CD4-positive, alpha-beta T cell treated with Interleukin-17A for 1 hour (primary cell): ENCODE results near the gene KRT77.

Experiments used
- DNase-seq: peaks from one replicate; pipeline ENCODE4 v3.0.0-alpha.2; 2020

The KRT77 gene

GRCh38 chr12:52650520-52651081, 52.7 kb downstream of the KRT77 start:
- no peak for DNase-seq

DNA sequence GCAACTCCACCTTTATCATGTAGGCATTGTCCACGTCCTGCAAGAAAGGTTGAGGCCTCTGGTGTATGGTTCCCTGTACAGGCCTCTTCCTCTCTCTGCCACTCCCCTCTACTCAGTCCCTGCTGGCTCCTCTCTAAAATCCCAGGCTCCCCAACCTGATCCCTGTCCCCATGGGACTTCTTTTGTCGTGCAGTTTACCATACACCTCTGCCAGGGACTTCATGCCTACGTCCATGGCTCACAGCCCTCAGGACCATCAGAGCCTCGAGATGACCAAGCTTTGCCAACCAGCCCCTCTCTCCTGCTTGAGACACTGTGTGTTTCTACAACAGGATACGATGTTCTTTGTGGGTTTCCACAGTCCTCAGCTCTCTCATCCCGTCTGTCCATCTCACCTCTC, 54.3 kb downstream of the KRT77 start:
- DNase-seq = no peak

DNA sequence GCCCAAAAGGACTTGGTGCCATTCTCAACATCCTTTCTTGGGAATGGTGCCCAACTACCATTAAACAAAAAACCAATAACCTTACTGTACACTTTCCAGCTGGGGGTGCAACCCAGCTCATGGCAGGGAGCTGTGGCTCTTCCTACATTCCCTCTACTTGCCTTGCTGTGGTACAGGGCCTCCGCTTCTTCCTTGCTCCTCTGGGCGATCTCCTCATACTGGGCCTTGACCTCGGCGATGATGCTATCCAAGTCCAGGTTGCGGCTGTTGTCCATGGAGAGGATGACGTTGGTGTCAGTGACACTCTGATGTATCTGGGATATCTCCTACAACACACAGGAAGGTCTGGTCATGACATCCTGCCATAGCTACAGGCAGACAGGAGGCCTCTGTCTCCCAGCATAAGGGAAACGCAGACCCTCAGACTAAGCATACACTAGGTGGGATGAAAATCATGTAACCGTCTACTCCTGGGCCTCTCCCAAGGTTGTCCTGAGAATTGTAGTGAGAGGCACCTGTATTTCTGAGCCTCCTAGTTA, 55.2 kb downstream of the KRT77 start:
- DNase-seq = no peak

DNA sequence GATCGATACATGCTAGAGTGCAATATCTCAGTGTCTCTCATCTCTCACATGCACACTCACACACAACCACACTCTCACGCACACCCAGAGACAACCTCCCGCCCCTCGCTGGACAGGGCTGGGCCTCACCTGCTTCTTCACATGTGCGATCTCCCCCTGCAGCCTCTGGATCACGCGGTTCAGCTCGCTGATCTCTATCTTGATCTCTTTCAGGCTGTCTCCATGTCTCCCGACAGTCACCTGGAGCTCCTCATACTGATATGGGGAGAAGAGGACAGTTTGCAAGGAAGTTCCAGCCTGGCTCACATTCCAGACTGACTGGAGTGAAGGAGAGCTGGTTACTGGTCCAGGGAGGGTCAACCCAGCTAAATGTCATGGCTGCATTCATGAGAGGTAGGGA, 55.7 kb downstream of the KRT77 start:
- no peak for DNase-seq

DNA sequence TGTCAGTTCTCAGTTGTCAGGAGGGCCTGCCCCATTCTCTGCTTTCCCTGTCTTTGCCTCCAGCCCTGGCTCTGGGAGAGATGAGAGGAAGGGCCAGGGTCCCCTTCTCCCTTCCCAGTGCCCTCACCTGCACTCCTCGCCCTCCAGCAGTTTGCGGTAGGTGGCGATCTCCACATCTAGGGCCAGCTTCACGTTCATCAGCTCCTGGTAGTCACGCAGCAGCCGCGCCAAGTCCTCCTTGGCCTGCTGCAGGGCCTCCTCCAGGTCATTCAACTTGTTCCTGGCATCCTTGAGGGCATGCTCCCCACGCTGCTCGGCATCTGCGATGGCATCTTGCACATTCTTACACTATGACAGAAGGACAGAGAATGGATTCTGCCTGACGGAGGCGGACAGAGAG, 56.7 kb downstream of the KRT77 start:
- DNase-seq = no peak

- no peak for DNase-seq
These were observed 57.3 kb downstream of the KRT77 start for GRCh38 chr12:52645982-52646381.

DNA sequence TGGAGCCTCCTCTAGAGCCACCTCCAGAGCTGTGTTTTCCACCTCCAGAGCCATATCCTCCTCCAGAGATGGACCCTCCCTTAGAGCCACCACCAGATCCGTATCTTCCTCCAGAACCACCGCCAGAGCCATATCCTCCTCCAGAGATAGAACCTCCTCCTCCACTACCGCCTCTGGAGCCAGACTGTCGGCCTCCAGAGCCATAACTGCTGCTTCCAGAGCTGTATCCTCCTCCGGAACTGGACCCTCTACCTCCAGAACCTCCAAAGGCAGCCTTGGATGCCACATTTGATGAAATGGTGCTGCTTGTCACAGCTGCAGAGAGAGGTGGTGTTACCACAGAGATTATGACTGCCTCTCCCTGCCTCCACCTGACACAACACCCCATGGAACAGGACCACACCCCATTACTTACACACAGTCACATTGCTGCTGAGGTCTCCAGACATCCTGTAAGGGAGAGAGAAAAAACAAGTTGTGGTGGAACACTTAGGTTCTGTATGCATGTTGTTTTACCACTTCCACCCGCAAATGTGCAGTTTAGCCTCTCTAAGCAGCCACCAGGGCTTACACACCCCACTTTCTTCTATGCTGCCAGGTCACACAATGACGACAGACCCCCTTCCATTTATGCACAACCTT, 58.1 kb downstream of the KRT77 start:
- peak; percentile 67 for DNase-seq

DNA sequence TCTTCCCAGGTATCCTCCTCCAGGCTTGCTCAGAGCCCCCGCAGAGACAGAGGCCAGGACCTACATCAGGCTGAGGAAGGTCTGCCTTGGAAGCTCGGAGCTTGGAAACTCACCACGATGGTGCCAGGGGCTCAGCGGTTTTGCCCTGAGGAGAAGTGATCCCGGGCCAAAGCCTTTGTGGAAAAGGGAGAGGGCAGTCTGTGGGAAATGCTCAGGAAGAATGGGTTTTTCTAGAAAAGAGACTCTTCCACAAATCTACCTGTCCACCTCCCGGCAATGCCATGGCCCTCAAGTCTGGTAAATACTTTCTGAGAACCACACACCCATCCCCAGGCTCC, 59.3 kb downstream of the KRT77 start:
- DNase-seq = no peak

GRCh38 chr12:52643233-52644077, 59.9 kb downstream of the KRT77 start:
- no peak for DNase-seq

- no peak for DNase-seq
These were observed 61.9 kb downstream of the KRT77 start for GRCh38 chr12:52641468-52641867.
